Astrocyte (in vitro differentiated cells and primary cell): ENCODE measurements around the gene RNU6-7.

ENCODE experiments used
- CTCF ChIP-seq: IDR thresholded peaks from 2 replicates; pipeline ENCODE4 v1.5.1; 2011; ENCODE audit warnings: low read depth, mild to moderate bottlenecking, inconsistent platforms, low read length, moderate library complexity; ENCODE audit not compliant: insufficient read depth
- EZH2 ChIP-seq: IDR thresholded peaks from 2 replicates; pipeline ENCODE4 v1.6.1; 2012; ENCODE audit warnings: mild to moderate bottlenecking, low read length, inconsistent platforms; ENCODE audit not compliant: insufficient read depth

- TF ChIP-seq CTCF (no peak), EZH2 (no peak)
Measured at GRCh38 chr14:32193532-32193931, 8.3 kb upstream of the RNU6-7 start.
